Ramos (cell line): ENCODE data around the gene SLC7A7.
"Not testable (repeated sequence)": the region's sequence is repeated elsewhere in the genome, so short reads cannot be mapped to it uniquely, and the experiment has no call there.

Experiments
- in situ Hi-C: fragments of 300-500 bp; cut with MboI; formaldehyde crosslinking; loops from one replicate; pipeline ENCODE4 v1.14.3; 2022; ENCODE audit warnings: low sequenced_read_pairs; ENCODE audit not compliant: unreplicated experiment

SLC7A7 gene

DNA sequence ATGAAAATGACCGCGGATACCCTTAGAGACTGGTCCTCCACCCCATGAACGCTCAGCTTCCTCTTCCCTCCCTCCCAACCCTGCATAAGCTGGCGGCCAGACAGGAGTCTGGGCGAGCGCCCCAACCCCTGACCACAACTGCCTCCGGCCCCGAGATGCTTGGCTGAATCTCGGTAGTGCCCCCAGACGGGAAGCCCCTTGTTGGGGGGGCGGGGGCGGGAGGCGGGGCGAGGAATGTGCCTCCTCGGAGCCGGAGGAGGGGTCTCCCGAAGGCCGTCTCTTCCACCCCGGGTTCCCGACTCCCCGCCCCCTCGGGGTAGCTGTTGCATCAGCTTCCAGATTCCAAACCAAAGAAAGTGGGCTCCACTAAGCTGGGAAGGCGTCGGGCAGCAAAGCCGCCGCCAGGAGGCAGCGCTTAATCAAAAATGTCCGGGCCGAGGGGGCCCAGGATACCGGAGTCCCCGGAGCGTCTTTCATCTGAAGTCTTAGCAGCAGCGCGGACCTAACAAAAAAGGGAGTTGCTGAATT lies 7.4 kb upstream of the SLC7A7 start:
- in situ Hi-C loops = no loop called here

DNA sequence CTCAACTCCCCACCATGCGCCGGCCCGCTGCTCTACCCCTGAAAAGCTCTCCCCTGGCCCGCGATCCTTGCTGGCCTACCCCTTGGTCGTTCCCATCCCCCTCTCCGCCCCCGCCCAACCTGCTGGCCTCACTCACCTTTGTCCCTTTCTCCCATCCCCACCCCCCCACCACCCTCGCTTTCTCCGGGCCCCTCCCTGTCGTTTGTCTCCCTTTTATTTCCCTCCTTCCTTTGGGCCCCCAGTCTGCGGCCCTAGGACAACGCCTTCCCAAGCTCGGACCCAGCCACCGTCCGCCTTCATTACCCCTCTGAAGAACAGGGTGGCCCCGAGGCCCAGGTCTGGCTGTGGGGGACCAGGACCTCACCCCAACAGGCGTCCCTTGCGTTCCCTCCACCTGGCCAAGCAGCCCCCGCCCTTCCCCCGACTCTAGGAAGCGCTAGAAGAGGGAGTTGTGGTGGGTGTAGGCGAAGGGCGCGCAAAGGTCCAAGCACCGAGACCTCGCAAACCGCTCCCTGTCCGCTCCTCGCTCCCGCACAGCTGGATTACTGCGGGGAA lies 6.9 kb upstream of the SLC7A7 start:
- in situ Hi-C loops = no loop called here

DNA sequence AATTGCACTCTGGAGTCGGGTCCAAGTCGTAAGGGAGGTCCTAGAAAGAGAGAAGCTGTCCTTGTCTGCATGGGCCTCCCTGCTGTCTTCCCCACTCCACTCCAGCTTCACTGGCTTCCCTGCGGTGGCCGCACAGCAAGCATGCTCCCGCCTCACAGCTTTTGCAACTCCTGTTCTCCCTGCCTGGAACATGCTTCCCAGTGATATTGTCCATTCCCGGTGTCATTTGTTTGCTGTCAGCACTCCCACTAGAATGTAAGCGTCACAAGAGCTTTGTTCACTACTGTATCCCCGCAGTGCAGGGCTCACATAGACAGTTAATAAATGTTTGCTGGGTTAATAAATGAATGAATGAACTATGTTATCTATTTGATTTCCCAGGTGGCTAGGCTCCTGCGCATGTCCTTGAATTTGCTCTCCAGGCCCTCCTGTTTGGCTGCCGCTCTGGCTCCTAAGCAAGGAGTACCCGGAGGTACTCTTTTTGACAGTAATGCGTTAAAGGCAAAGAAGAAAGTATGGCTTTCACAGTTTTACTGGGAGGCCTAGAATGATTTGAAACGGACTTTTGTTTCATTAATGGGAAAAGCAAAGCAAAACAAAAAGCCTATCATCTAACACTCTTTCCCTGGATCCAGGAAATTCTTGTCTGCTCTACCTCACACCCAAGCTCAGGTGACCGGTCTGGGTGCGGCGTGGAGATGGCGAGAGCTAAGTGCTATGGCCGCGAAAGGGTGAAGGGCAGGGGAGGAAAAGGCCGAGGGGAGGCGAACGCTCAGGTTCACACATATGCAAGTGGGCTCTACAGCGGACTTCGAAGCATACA lies 6.2 kb upstream of the SLC7A7 start:
- in situ Hi-C loops = no loop called here

DNA sequence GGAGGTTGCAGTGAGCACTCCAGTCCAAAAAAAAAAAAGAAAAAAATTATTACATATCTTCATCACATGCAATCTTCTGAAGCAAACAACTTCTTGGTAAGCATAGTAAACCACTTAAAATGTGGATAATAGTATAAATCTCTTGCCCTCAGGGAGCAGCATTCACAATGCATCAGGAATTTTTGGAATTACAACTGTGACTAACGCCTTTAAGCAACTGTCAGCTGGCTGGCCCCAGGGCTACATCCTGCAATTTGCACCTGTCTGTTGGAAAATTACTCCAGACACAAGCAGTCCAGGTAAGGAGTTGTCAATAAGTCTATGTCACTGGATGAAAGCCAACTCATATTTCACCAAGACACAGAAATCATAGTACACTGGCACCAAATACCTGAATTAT lies 5.5 kb upstream of the SLC7A7 start:
- in situ Hi-C loops = no loop called here

DNA sequence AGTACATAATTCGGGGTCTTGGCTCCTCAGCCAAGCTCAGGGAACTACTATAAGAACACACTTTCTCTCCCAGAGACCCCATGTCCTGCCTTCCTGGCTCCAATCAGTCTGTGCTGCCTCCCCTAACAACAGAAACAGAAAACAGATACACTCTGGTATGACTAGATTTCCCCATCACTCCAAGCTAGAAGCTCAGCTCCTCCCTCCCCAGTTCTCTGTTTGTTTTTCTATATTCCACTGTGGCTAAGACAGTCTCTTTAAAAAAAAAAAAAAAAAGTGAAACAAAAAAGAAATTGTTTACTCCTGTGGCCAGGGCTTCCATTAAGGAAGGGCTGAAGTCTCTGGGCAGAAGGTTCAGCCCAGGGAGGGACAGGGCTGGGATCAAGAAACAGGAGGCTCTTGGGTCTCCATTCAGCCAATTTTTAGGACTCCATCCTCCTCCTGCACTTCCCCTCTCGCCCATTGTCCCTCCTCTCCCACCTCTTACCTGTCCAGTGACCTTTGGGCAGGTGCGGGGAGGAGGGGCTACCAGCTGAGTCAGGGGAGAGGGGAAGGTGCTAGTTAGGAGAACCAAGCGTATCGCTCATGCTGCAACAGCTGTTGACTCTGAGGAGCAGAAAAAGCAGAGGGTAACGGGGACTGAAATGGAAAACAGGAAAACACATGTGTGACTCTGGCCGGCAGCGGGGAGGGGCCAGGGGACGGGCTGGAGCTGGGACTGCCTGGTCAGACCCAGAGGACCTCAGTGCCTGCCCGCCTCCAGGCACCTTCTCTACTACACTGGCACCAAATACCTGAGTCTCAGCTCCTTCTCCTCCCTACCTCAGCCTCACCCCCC lies 4.1 kb upstream of the SLC7A7 start:
- in situ Hi-C loops = no loop called here

DNA sequence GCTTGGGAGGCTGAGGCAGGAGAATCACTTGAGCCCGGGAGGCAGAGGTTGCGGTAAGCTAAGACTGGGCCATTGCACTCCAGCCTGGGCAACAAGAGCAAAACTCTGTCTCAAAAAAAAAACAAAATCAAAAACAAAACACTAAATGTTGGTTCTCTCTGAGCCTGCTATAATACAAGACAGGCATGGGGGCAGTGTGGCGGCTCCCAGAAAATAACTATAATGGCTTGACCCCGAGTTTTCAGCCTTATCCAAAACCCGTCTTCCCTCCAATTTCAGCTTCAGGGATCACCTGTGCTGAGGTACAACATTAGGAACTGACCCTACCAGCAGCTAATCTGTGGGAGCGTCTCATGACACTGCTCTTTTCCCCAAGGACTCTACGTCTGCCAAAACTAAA lies 862 bp downstream of the SLC7A7 start:
- in situ Hi-C loops = no loop called here

DNA sequence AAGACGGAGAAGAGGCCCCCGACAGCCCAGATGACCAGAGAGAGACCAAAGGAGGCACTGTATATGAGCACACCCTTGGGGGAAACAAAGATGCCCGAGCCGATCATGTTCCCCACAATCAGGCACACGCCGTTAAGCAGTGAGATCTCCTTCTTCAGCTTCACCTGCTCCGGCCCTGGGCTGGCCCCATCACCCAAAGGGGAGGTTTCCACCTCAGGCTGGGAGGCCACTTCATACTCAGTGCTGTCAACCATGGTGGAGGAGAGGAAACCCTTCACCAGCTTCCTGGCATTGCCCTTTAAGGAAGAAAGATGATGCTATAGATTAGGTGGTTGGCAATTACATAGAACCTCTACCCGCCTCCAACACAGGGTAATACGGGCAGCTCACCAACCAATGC lies 2.1 kb downstream of the SLC7A7 start:
- in situ Hi-C loops = no loop called here

DNA sequence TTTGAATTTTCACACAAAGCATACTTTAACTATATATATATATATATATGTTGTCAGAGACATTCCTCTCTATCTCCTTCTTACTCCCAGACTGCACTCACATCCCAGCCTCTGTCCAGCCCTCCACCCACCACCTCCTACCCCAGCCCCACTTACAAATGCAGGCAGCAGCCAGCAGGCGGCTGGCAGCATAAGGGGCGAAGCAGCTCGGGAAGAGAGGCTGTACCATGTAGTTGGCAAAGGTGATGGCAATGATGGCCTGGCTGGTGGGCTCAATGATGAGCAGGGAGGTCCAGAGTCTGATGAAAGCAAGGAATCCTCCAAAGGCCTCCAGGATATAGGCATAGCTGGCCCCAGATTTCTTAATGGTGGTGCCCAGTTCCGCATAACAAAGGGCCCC lies 2.5 kb downstream of the SLC7A7 start:
- in situ Hi-C loops = no loop called here

DNA sequence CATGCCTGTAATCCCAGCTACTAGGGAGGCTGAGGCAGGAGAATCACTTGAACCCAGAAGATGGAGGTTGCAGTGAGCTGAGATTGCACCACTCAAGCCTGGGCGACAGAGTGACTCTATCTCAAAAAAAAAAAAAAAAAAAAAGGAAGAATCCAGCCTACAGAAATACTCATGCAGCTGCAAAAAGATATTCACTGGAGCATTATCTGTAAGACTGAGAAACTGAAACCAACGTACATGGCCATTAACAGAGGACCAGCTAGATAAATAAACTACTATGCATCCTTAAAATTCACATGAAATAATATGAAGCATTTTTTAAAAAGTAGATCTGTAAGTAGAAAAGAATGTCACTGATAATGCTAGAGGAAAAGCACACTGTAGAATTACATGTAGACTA lies 3.5 kb downstream of the SLC7A7 start:
- in situ Hi-C loops = no loop called here

DNA sequence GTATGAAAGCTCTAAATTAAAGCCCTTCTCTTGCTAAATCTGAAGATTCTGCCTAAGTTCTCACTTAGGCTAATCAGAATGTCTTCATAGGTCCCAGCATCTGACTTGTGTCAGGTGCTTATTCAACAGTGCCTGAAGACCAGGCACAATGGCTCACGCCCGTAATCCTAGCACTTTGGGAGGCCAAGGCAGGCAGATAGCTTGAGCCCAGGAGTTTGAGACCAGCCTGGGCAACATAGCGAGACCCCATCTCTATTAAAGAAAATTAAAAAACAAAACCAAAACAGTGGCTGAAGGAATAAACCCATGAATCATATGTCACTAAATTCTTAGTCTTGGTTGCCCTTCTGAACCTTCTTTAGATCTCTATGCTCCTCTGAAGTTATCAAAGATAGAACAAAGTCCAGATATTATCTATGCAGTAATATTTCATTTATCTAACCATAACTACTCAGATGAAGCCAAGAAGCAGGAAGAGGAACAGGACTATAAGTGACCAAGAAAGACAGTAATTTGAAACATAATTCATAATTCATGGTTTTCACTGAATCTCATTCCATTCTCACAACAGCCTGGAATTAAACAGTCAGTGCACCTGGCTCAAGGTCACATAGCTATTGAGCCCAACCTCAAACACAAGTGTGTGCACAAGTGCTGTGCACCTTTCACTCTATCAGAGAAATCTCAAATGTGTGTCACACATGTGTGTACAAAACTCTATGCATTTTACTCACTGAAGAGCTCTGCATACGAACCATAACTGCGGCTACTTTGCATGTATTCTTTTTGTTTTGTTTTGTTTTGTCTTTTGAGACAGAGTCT lies 6.6 kb downstream of the SLC7A7 start:
- in situ Hi-C loops = no loop called here

DNA sequence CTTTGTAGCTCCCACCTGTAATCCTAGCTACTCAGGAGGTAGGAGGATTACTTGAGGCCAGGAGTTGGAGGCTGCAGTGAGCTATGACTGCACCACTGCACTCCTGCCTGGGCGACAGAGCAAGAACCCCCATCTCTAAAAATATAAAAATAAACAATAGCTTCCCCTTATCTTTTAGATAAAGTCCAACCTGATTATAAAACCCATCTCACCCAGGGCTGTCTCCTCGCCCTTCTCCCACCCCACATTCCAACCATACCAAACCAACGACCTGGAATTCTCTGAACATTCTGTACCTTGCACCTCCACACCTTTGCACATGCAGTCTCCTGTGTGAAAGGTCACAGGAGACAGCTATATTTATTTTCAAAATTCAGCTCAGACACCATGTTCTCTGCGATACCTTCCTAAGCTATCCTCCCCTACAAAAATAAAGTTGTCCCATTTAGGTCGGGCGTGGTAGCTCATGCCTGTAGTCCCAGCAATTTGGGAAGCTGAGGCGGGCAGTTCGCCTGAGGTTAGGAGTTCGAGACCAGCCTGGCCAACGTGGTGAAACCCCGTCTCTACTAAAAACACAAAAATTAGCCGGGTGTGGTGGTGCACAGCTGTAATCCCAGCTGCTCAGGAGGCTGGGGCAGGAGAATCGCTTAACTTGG lies 7.7 kb downstream of the SLC7A7 start:
- in situ Hi-C loops = no loop called here

DNA sequence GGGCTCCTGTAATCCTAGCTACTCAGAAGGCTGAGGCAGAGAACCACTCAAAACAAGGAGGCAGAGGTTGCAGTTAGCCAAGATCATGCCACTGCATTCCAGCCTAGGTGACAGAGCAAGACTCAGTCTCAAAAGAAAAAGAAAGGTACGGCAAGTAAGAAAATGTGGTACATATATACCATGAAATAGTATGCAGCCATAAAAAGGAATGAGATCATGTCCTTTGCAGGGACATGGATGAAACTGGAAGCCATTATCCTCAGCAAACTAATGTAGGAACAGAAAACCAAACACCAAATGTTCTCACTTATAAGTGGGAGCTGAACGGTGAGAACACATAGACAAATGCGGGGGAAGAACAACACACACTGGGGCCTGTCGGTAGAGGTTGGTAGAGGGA lies 10.0 kb downstream of the SLC7A7 start:
- in situ Hi-C loops = not testable (repeated sequence)

DNA sequence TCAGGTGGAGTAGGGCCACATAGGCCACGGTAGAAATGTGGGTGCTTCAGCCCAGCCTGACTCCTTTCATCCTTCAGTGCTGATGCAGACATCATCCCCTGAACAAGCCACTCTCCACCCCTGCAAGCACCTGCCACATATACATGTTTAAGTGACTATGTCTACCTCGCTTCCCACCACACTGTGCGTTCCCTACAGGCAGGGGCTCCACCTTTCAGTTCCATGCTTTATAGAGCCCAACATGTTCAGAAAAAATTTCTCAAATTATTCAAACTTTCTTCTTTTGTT lies 11.6 kb downstream of the SLC7A7 start:
- in situ Hi-C loops = no loop called here

DNA sequence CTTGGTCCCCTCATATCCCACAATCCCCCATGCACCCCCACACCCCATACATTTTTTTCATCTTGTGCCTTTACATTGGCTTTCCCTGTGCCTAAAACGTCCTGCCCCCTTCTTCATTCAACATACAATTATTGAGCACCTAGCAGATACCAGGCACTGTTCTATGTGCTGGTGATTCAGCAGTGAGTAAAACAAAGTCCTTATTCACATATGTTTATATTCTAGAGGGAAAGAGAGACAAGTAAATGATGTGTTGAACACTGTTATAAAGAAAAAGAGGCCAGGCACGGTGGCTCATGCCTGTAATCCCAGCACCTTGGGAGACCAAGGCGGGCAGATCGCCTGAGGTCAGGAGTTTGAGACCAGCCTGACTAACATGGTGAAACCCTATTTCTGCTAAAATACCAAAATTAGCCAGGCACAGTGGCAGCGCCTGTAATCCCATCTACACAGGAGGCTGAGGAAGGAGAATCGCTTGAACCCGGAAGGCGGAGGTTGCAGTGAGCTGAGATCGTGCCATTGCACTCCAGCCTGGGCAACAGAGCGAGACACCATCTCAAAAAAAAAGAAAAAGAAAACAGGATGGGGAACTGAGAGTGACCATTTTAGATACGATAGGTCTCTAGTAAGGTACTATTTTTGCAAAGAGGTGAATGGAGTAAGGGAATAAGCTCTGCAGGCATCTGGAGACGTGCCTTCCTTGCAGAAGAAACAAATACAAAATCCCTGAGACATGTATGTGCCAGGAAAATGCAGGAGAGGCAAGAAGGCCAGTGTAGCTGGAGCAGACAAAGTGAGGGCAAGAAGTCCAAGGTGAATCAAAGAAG lies 12.2 kb downstream of the SLC7A7 start:
- in situ Hi-C loops = no loop called here

DNA sequence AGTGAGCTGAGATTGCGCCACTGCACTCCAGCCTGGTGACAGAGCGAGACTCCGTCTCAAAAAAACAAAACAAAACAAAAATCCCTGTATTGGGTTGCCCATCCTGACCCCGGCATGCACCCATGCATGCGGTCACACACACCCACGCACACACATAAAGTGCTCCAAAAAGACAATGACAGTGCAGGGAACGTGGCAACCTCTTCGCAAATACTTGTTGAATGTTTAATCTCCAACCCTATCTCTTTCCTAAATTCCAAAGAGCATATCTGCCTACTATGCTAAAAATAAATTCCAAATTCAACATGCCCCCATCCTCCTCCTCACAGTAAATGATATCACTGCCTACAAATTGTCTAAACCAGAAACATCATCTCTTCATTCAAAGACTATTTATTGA lies 13.5 kb downstream of the SLC7A7 start:
- in situ Hi-C loops = no loop called here

DNA sequence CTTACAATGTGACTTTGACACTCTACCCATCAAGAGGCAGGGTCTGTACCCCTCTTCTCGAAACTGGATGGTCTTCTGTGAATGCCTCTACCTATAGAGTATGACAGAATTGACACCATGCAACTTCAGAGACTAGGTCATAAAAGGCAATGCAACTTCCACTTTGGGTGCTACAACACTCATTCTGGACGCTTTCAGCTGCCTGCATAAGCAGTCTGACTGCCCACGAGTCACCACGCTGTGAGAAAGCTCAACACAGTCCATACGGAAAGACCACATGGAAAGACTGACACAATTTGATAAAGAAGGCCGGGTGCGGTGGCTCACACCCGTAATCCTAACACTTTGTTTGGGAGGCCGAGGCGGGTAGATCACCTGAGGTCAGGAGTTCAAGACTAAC lies 14.9 kb downstream of the SLC7A7 start:
- in situ Hi-C loops = no loop called here

DNA sequence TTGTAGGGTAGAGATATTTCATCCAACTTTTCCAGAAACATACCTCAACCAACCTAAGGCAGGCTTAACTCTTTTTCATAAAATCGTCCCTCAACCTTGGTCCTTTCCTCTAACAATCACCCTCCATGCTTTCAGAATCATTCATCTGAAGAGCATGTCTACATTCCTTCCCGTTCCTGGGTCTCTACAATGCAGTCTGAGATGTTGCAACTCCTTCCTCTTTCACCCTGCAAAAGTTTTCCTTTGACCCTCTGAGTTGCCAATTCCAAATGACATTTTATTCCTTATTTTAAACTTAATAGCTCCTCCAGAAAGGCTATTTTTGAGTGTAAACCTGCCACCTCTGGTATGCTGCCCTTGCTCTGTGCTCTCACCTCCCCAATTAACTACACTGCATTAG lies 16.7 kb downstream of the SLC7A7 start:
- in situ Hi-C loops = no loop called here

DNA sequence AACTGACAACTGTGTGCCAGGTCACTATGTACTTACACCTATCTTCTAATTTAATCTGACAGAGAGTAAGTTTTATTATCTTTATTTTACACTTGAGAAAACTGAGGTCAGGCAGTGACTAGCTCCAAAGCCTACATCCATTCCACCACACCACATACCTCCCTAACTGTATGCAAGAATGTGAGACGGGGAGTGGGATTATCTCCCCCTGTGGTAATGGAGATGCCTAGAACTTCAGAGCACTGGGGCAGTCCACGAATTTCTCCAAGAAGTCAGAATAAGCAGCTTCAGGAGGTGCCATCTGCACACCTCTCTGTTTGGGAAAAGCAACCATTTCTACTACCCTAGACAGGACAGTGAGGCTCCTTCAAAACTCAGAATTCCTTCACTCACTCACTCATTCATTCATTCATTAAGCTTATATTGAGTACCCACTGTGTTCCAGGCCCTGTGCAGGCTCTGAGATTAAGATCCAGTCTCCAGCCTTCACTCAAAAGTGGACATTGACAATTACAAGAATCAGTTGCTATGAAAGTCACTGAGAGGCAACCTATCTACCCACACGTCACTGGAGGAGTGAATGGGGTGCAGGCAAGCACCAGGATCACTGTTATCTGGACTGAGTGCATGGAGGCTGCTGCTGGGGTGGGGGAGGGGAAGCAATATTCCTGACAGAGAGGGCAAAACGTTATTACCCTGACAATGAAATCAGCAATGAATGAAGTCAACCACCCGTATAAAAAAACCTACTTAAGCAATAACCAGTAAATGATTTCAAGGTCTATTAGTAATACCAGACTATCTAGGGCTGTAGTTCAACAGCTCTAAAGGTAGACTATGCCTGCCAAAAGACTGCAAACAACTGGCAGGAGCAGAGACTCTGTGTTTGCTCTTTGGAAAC lies 18.0 kb downstream of the SLC7A7 start:
- in situ Hi-C loops = no loop called here
